Stimulated activated naive CD8-positive, alpha-beta T cell treated with anti-CD3 and anti-CD28 coated beads, Interleukin-15, amount 100 ng/mL, for 72 hours (primary cell): Measurements from ENCODE around the gene ASCL2.
"Not testable (repeated sequence)": the region's sequence is repeated elsewhere in the genome, so short reads cannot be mapped to it uniquely, and the experiment has no call there.

ENCODE experiments used
- ATAC-seq: fragments of 150-1000 bp; cut with Tn5 transposase; 2 replicates; pipeline ENCODE4 v1.10.0; 2021; ENCODE audit warnings: mild to moderate bottlenecking, moderate library complexity
- DNase-seq, 2 donors: peaks; one replicate each; pipeline ENCODE4 v3.0.0; 2021 to 2022
- H3K27ac Mint-ChIP-seq, 2 donors: one replicate each; pipeline ENCODE4 v1.8.0; 2022; ENCODE audit warnings: mild to moderate bottlenecking in 2 of 2, mixed read lengths in 2 of 2, moderate library complexity in 2 of 2
- H3K27me3 Mint-ChIP-seq: one replicate; pipeline ENCODE4 v1.8.0; 2022; ENCODE audit warnings: mixed read lengths
- H3K4me1 Mint-ChIP-seq: one replicate; pipeline ENCODE4 v1.8.0; 2022; ENCODE audit warnings: mild to moderate bottlenecking, mixed read lengths
- H3K4me3 Mint-ChIP-seq, 2 donors: one replicate each; pipeline ENCODE4 v1.8.0; 2022; ENCODE audit warnings: mild to moderate bottlenecking in 2 of 2, mixed read lengths in 2 of 2, moderate library complexity in 1 of 2
- H3K9me3 Mint-ChIP-seq, 2 donors: one replicate each; pipeline ENCODE4 v1.8.0; 2022; ENCODE audit warnings: mixed read lengths in 2 of 2

The ASCL2 gene

DNA sequence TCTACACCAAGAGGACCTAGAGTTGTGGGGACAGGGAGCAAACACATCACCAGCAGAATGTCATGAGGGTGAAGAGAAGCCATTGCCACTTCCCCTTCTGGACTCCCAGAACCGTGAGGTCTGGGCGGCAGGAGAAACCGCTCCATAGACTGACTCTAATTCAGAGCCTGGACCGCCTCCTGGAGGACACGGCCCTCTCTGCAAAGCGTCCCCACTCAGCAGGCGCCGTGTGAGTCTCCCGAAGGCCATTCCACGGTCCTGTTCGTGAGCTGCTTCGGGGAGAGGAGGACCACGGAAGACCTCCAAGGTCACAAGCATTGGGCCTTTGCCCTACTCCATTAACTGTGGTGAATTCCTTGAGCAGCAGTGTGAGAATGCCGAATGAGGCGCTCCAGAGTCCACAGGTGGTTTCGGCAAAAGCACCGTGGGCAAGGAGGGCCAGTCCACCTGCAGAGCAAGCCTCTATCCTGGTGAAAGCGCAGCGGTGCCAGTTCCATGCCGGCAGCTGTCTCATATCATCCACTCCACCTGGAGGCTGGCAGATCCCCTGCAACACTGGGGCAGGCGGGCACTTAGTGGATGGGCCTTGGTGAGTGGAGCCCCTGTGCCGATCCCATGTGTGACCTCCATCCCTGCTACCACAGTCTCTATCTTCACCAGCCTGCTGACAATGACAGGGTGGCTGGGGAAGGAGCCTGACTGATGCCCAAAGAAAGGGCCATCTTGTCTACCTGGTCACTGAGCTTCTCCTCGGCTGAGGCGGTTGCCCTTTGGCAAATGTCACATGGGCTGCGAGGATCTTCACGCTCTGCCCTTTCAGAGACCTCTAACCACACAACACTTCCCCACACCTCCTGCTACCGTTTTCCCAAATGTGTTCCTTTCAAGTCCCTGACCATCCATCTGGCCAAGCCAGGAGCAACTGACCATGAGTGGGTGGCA lies 23.9 kb upstream of the ASCL2 start:
- no peaks in the 10 kb centered on the region for H3K27me3 Mint-ChIP-seq
- H3K4me1 Mint-ChIP-seq = peaks cover 46% of the 10 kb centered on the region
- H3K9me3 Mint-ChIP-seq = no peaks in the 10 kb centered on the region
- no peak for ATAC-seq
- DNase-seq = peak in 1 of 2 donors; percentile 7
- no peak overlapping the region for H3K27ac Mint-ChIP-seq
- no peak overlapping the region for H3K4me3 Mint-ChIP-seq

DNA sequence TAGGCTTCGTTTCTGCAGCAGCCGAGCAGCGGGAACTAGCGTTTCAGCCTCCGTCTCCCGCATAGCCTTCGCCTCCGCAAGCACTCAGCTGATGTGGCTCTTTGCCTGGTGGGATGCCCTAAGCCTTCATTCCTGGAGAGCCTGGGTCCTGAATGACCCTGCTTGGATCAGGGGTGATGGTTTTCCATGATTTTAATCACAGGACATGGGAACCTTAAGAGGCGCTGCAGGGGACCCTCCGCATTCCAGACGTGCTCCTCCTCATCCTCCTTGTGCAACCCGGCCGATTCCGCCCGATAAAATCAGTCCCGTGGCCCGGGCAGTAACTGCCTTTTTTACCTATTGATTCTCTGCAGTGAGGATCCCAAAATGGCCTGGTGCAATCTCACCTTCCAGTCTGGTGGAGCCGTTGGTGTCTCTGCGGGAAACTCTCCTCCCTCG lies 23.2 kb upstream of the ASCL2 start:
- DNase-seq (no peak), ATAC-seq (no peak)
- H3K4me3 Mint-ChIP-seq = no peak overlapping the region
- peaks cover 39% of the 10 kb centered on the region for H3K4me1 Mint-ChIP-seq
- no peaks in the 10 kb centered on the region for H3K9me3 Mint-ChIP-seq
- no peak overlapping the region for H3K27ac Mint-ChIP-seq
- H3K27me3 Mint-ChIP-seq = no peaks in the 10 kb centered on the region

GRCh38 chr11:2290351-2290841 lies 20.0 kb upstream of the ASCL2 start:
- Mint-ChIP-seq H3K4me3 (no peak overlapping the region), H3K27me3 (no peaks in the 10 kb centered on the region), H3K9me3 (no peaks in the 10 kb centered on the region), H3K27ac (no peak overlapping the region), H3K4me1 (peaks cover 37% of the 10 kb centered on the region)
- ATAC-seq = no peak
- DNase-seq = peak in 1 of 2 donors; percentile 6

- no peak for DNase-seq
- Mint-ChIP-seq H3K9me3 (no peaks in the 10 kb centered on the region), H3K27me3 (no peaks in the 10 kb centered on the region), H3K4me1 (peaks cover 35% of the 10 kb centered on the region), H3K4me3 (no peak overlapping the region), H3K27ac (no peak overlapping the region)
- ATAC-seq = no peak
Observed at GRCh38 chr11:2289859-2290258, 19.5 kb upstream of the ASCL2 start.

- no peaks in the 10 kb centered on the region for H3K27me3 Mint-ChIP-seq
- peaks cover 30% of the 10 kb centered on the region for H3K4me1 Mint-ChIP-seq
- ATAC-seq (no peak), DNase-seq (peak in 1 of 2 donors; percentile 6)
- no peak overlapping the region for H3K4me3 Mint-ChIP-seq
- no peak overlapping the region for H3K27ac Mint-ChIP-seq
- no peaks in the 10 kb centered on the region for H3K9me3 Mint-ChIP-seq
Observed at GRCh38 chr11:2289350-2289749, 19.0 kb upstream of the ASCL2 start.

- DNase-seq (peak in 1 of 2 donors; percentile 8), ATAC-seq (no peak)
- Mint-ChIP-seq H3K27ac (peak overlapping the region in 1 of 2 donors; percentile 60), H3K4me3 (peak overlapping the region; percentile 3 to 5), H3K27me3 (no peaks in the 10 kb centered on the region), H3K4me1 (peaks cover 14% of the 10 kb centered on the region), H3K9me3 (no peaks in the 10 kb centered on the region)
Observed at GRCh38 chr11:2287091-2287490, 16.7 kb upstream of the ASCL2 start.

- H3K9me3 Mint-ChIP-seq, H3K4me3 Mint-ChIP-seq, ATAC-seq, DNase-seq, H3K27me3 Mint-ChIP-seq, H3K27ac Mint-ChIP-seq: not testable (repeated sequence)
- H3K4me1 Mint-ChIP-seq = peaks cover 14% of the 10 kb centered on the region
Observed at GRCh38 chr11:2286350-2286749, 16.0 kb upstream of the ASCL2 start.

DNA sequence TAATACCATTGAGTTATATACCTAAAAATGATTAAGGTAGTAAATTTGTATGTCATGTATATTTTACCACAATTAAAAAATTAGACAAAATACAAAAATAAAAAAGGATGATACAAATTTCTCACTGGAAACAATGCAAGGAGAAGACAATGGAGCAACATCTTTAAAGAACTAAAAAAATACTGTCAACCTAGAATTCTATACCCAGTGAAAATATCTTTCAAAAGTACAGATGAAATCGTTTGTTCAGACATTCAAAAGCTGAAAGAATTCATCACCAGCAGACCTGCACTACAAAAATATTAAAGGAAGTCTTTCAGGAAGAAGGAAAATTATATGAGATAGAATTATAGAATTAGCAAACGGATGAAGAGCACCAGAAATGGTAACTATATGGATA lies 9.8 kb upstream of the ASCL2 start:
- peaks cover 9 to 13% of the 10 kb centered on the region in 2 donors for H3K9me3 Mint-ChIP-seq
- no peak for ATAC-seq
- no peaks in the 10 kb centered on the region for H3K4me1 Mint-ChIP-seq

GRCh38 chr11:2277933-2278523 lies 7.6 kb upstream of the ASCL2 start:
- H3K27me3 Mint-ChIP-seq = peaks cover 20% of the 10 kb centered on the region
- no peak for ATAC-seq
- peaks cover 9 to 13% of the 10 kb centered on the region in 2 donors for H3K9me3 Mint-ChIP-seq
- H3K4me3 Mint-ChIP-seq = no peak overlapping the region
- DNase-seq = no peak
- H3K27ac Mint-ChIP-seq = no peak overlapping the region
- H3K4me1 Mint-ChIP-seq = no peaks in the 10 kb centered on the region

More for the DNA sequence above, 9.8 kb upstream of the ASCL2 start:
- no peak for DNase-seq
- H3K4me3 Mint-ChIP-seq = no peak overlapping the region
- H3K27ac Mint-ChIP-seq = no peak overlapping the region
- H3K27me3 Mint-ChIP-seq = peaks cover 6% of the 10 kb centered on the region

- no peak for DNase-seq
- no peak overlapping the region for H3K4me3 Mint-ChIP-seq
- peaks cover 31% of the 10 kb centered on the region for H3K27me3 Mint-ChIP-seq
- no peak overlapping the region for H3K27ac Mint-ChIP-seq
- ATAC-seq = no peak
- H3K4me1 Mint-ChIP-seq = no peaks in the 10 kb centered on the region
- H3K9me3 Mint-ChIP-seq = peaks cover 9 to 13% of the 10 kb centered on the region in 2 donors
Observed at GRCh38 chr11:2277008-2277346, 6.6 kb upstream of the ASCL2 start.

- Mint-ChIP-seq H3K27me3 (peaks cover 36% of the 10 kb centered on the region), H3K4me3 (no peak overlapping the region), H3K9me3 (peaks cover 9 to 11% of the 10 kb centered on the region in 2 donors), H3K4me1 (no peaks in the 10 kb centered on the region), H3K27ac (peak overlapping the region in 1 of 2 donors; percentile 56)
- DNase-seq = no peak
- no peak for ATAC-seq
Observed at GRCh38 chr11:2276280-2277007, 6.1 kb upstream of the ASCL2 start.

DNA sequence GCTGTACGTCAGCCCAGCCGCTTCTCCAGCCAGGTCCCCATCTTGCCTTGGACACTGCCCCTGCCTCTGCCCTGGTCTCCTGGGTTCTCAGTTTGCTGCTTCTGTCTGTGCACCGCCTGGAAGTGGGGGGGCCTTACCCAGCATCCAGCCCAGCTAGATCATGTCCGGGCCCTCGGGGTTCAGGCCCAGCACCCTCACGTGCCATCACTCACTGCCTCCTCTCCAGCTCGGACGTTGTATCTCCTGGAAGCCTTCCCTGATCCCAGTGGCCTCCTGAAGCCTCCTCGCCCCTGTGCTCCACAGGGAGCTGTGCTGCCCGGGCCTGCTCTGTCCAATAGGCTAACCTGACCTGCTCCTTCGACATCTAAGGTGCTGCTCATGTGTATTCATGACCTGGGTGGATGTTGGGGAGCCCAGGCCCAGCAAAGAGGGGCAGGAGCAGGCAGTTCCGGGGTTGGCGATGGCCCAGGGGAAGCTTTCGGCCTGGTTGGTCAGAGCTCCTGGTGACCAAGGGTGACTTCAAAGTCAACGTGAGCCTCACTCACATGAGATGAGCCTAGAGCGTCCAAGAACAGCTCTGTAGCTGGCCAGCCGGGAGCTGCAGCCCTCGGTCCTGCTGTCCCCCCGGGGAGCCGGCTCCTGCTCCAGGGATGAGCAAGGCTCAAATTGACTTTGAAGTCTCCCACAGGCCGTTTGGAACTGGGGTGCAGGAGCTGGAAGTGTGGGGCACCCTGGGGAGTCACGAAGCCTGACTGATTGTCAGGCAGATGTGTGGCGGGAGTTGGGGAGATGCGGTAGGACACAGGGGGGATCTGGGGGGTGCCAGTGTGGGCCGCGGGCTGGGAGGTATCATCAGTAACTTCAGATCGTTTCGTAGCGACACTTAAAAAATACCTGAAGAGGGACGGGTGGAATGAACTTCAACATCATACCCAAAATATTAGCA lies 5.2 kb upstream of the ASCL2 start:
- peaks cover 44% of the 10 kb centered on the region for H3K27me3 Mint-ChIP-seq
- ATAC-seq (no peak), DNase-seq (peak in 1 of 2 donors; percentile 6)
- peak overlapping the region in 1 of 2 donors; percentile 20 for H3K27ac Mint-ChIP-seq
- H3K4me3 Mint-ChIP-seq = no peak overlapping the region
- H3K4me1 Mint-ChIP-seq = peaks cover 3% of the 10 kb centered on the region
- peaks cover 8 to 9% of the 10 kb centered on the region in 2 donors for H3K9me3 Mint-ChIP-seq

GRCh38 chr11:2273771-2274170 lies 3.4 kb upstream of the ASCL2 start:
- Mint-ChIP-seq H3K4me1 (peaks cover 6% of the 10 kb centered on the region), H3K4me3 (no peak overlapping the region), H3K27ac (no peak overlapping the region), H3K9me3 (no peaks in the 10 kb centered on the region), H3K27me3 (peaks cover 50% of the 10 kb centered on the region)
- ATAC-seq (no peak), DNase-seq (no peak)

DNA sequence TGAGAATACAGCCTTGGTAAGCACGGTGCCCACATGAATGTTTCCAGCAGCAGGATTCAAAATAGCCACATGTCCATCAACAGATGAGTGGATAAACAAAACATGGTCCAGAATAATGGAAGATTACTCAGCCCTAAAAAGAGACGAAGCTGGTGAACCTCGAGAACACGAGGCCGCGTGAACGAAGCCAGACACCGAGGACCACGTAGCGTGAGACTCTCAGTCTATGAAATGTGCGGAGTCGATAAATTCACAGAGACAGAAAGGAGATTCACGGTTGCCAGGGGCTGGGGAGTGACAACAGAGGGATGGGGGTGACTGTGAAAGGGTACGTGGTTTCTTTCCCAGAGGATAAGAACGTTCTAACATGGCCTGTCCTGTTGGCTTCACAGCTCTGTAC lies 2.9 kb upstream of the ASCL2 start:
- H3K9me3 Mint-ChIP-seq = no peaks in the 10 kb centered on the region
- no peak overlapping the region for H3K4me3 Mint-ChIP-seq
- no peak for ATAC-seq
- DNase-seq = no peak
- H3K4me1 Mint-ChIP-seq = peaks cover 10% of the 10 kb centered on the region
- peaks cover 55% of the 10 kb centered on the region for H3K27me3 Mint-ChIP-seq
- H3K27ac Mint-ChIP-seq = no peak overlapping the region

DNA sequence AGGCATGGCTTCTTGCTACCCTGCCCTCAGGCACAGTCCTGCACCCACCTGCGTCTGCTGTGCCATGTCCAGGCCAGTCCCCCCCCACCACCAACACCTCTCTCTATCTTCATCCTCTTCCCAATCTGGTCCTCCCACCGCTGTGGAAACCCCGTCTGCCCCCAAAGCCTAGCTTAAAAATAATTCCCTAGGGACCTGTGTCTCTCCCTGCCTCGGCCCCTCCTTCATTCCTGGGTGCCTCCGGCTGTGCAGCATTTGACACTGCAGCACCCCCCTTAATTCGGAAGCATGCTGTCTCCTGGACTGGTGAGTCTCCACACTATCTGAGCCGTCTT lies 2.5 kb upstream of the ASCL2 start:
- DNase-seq (no peak), ATAC-seq (no peak)
- H3K4me3 Mint-ChIP-seq = no peak overlapping the region
- no peak overlapping the region for H3K27ac Mint-ChIP-seq
- peaks cover 14% of the 10 kb centered on the region for H3K4me1 Mint-ChIP-seq
- H3K27me3 Mint-ChIP-seq = peaks cover 59% of the 10 kb centered on the region
- no peaks in the 10 kb centered on the region for H3K9me3 Mint-ChIP-seq
